Esophagus (tissue), 2 donors: Measurements from ENCODE around the gene SLC43A2. TPM values are rescaled to one million over a fixed set of nuclear protein-coding genes. Genes with fewer than 3 reads are reported as not detected.
A peak's percentile ranks its signal among the peaks of the same experiment; 100 is the strongest.

Source experiments
- H3K27ac ChIP-seq, 2 donors: one replicate each; pipeline ENCODE4 v1.5.1; 2013; ENCODE audit warnings: low read depth in 2 of 2, mild to moderate bottlenecking in 2 of 2, inconsistent platforms in 1 of 2, low read length in 1 of 2, moderate library complexity in 1 of 2
- H3K27me3 ChIP-seq, 2 donors: one replicate each; pipeline ENCODE4 v1.6.1; 2013; ENCODE audit warnings: low read length in 2 of 2, control low read depth in 1 of 2, mild to moderate bottlenecking in 1 of 2; ENCODE audit not compliant: insufficient read depth in 2 of 2, control insufficient read depth in 1 of 2
- H3K36me3 ChIP-seq, 2 donors: one replicate each; pipeline ENCODE4 v1.6.1; 2013; ENCODE audit warnings: low read length in 1 of 2; ENCODE audit not compliant: control insufficient read depth in 2 of 2, insufficient read depth in 2 of 2
- H3K4me1 ChIP-seq, 2 donors: one replicate each; pipeline ENCODE4 v1.6.1; 2013; ENCODE audit warnings: low read length in 1 of 2; ENCODE audit not compliant: control insufficient read depth in 2 of 2, insufficient read depth in 2 of 2
- H3K4me3 ChIP-seq, 2 donors: one replicate each; pipeline ENCODE4 v1.5.1; 2013; ENCODE audit warnings: low read length in 2 of 2, mild to moderate bottlenecking in 2 of 2, low read depth in 1 of 2, moderate library complexity in 1 of 2
- H3K9me3 ChIP-seq, 2 donors: one replicate each; pipeline ENCODE4 v1.6.1; 2013; ENCODE audit warnings: mild to moderate bottlenecking in 2 of 2, low read depth in 1 of 2, low read length in 1 of 2, moderate library complexity in 1 of 2; ENCODE audit not compliant: control insufficient read depth in 2 of 2, insufficient read depth in 1 of 2
- WGBS, 2 donors: extraction: QIAGEN DNeasy Blood & Tissue Kit; methylation state at CpG; one replicate each; pipeline ENCODE4 v1.1.7; 2013; 5-methylcytosine and 5-hydroxymethylcytosine counted together
- polyA plus RNA-seq, 2 donors: library from polyadenylated mRNA; stranded (reverse); fragments of 200-250 nt; gene quantifications; one replicate each; pipeline ENCODE4 v1.2.3, GENCODE V29; 2013
- donor health status: healthy with polysubstance abuse.
- donor health status: Bipolar disorder and iron deficiency.

Gene SLC43A2
- polyA plus RNA-seq, 2 donors, result 2.1 to 2.2 TPM

DNA sequence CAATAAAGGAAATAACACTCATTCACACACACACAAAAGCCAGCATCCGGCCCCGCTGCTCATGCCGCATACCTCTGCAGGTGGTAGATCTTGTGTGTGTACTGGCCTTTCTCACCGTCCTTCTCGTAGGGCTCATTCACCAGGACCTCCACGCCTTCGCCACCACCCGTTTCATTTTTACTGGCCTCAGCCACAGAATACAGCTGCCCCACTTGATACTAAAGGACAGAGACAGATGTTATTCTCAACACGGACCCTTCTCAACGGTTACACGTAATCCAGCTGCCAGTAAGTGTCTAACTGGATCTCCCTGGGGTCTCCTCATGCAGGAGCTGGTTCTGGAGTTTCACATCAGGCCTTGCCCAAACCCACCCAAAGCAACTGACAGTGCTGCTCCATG lies 75.7 kb downstream of the SLC43A2 start:
- H3K27ac ChIP-seq, result no peak overlapping the region
- 88 to 93% methylated on average over 11 of the region's 11 CpGs for WGBS, 2 donors
- no peaks in the 10 kb centered on the region for H3K9me3 ChIP-seq
- no peaks in the 10 kb centered on the region for H3K27me3 ChIP-seq
- peaks cover 6 to 36% of the 10 kb centered on the region in 2 donors for H3K4me1 ChIP-seq
- H3K36me3 ChIP-seq, result peaks cover 12 to 19% of the 10 kb centered on the region in 2 donors
- H3K4me3 ChIP-seq, result no peak overlapping the region

- H3K27ac ChIP-seq, result no peak overlapping the region
- 91 to 93% methylated on average over 12 of the region's 12 CpGs for WGBS, 2 donors
- no peaks in the 10 kb centered on the region for H3K9me3 ChIP-seq
- H3K36me3 ChIP-seq, result peaks cover 12 to 20% of the 10 kb centered on the region in 2 donors
- no peaks in the 10 kb centered on the region for H3K27me3 ChIP-seq
- no peak overlapping the region for H3K4me3 ChIP-seq
- peaks cover 3 to 28% of the 10 kb centered on the region in 2 donors for H3K4me1 ChIP-seq
Observed at GRCh38 chr17:1551741-1552140, 76.9 kb downstream of the SLC43A2 start.

GRCh38 chr17:1548032-1548431 lies 80.6 kb downstream of the SLC43A2 start:
- no peaks in the 10 kb centered on the region for H3K9me3 ChIP-seq
- H3K27ac ChIP-seq, result no peak overlapping the region
- H3K27me3 ChIP-seq, result no peaks in the 10 kb centered on the region
- H3K4me1 ChIP-seq, result peaks cover 0 to 10% of the 10 kb centered on the region in 2 donors
- H3K4me3 ChIP-seq, result no peak overlapping the region
- 94 to 96% methylated on average over 18 of the region's 18 CpGs for WGBS, 2 donors
- H3K36me3 ChIP-seq, result peaks cover 16 to 26% of the 10 kb centered on the region in 2 donors

DNA sequence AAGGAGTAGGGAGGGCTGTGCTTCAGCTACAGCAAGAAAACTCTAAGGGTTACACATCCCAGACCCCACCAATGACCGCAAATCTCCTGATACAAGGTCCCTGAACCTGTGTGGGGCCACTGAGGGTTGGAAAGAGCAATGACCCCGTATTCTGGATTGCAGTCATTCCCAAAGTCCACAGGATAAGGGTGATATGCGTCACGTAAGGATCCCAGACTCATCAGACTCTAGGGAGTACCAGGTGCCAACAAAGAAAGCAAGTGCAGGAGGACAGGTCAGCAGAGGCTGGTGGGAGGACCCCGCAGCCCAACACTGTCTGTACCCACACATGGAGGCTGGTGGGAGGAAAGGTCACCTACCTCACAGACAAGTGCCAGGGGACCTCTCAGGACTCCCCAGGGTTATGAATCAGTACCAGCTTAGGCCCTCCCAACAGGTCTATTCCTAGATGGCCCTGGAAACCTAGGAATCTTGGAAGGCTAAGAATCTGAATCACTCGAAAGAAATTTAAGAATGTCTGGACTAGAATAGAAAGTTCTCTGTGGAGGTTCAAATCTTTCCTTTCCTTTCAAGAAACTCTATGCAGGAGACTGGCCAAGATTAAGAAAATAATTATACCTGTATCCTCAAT lies 82.2 kb downstream of the SLC43A2 start:
- peaks cover 0 to 10% of the 10 kb centered on the region in 2 donors for H3K4me1 ChIP-seq
- no peaks in the 10 kb centered on the region for H3K27me3 ChIP-seq
- WGBS, 2 donors, result 87 to 89% methylated on average over 6 of the region's 6 CpGs
- H3K9me3 ChIP-seq, result no peaks in the 10 kb centered on the region
- H3K27ac ChIP-seq, result peak overlapping the region in 1 of 2 donors; percentile 19
- H3K4me3 ChIP-seq, result no peak overlapping the region
- peaks cover 14 to 29% of the 10 kb centered on the region in 2 donors for H3K36me3 ChIP-seq

DNA sequence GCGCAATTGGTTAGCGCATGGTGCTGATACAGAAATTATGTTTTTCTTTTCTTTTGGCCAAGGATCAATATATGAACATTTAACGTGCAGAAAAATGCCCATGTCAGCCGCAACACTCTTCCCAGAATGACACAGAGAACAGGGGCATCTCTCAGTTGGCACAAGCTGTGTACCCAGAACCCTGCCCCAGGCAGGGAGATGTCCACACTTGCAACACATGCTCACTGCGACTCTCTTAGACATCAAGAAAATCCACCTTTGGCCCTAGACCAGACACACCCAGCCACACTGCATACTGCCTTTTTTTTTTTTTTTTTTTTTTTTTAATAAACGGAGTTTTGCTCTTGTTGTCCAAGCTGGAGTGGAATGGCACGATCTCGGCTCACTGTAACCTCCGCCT lies 83.0 kb downstream of the SLC43A2 start:
- no peaks in the 10 kb centered on the region for H3K27me3 ChIP-seq
- peaks cover 14 to 24% of the 10 kb centered on the region in 2 donors for H3K36me3 ChIP-seq
- H3K9me3 ChIP-seq, result no peaks in the 10 kb centered on the region
- 58 to 63% methylated on average over 9 of the region's 9 CpGs for WGBS, 2 donors
- H3K4me3 ChIP-seq, result no peak overlapping the region
- H3K27ac ChIP-seq, result no peak overlapping the region
- peaks cover 0 to 8% of the 10 kb centered on the region in 2 donors for H3K4me1 ChIP-seq

- H3K36me3 ChIP-seq, result peaks cover 7 to 26% of the 10 kb centered on the region in 2 donors
- H3K27me3 ChIP-seq, result no peaks in the 10 kb centered on the region
- 81 to 87% methylated on average over 8 of the region's 8 CpGs for WGBS, 2 donors
- H3K9me3 ChIP-seq, result no peaks in the 10 kb centered on the region
- H3K27ac ChIP-seq, result no peak overlapping the region
- peaks cover 0 to 3% of the 10 kb centered on the region in 2 donors for H3K4me1 ChIP-seq
- H3K4me3 ChIP-seq, result no peak overlapping the region
Observed at GRCh38 chr17:1542316-1542715, 86.3 kb downstream of the SLC43A2 start.

DNA sequence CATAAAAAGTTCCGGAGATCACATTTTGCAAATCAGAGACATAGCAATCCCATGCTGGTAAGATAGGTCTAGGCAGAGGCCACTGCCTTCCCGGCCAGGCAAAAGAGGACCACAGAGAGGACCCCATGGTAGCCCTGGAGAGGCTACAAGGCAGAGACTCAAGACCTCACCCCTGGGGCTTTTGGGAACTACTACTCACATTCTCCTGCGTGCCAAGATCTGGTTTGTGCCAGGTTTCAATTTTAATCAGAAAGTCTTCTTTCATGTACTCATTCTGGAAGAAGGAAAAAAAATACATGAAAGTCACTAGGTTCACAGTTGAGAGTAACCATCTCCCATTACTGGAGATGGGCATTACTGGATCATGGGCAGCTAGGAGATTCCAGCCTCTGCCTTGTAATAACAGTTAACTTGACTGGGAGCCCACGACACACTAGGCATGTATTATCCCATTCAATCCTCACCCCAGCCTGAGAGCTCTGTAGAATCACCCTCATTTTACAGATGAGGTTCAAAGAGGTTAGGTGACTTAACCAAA lies 87.2 kb downstream of the SLC43A2 start:
- WGBS, 2 donors, result 90 to 91% methylated on average over 4 of the region's 4 CpGs
- Histone ChIP-seq H3K36me3 (peaks cover 7 to 26% of the 10 kb centered on the region in 2 donors), H3K4me3 (no peak overlapping the region), H3K4me1 (peaks cover 0 to 3% of the 10 kb centered on the region in 2 donors), H3K9me3 (no peaks in the 10 kb centered on the region), H3K27ac (no peak overlapping the region), H3K27me3 (no peaks in the 10 kb centered on the region)

DNA sequence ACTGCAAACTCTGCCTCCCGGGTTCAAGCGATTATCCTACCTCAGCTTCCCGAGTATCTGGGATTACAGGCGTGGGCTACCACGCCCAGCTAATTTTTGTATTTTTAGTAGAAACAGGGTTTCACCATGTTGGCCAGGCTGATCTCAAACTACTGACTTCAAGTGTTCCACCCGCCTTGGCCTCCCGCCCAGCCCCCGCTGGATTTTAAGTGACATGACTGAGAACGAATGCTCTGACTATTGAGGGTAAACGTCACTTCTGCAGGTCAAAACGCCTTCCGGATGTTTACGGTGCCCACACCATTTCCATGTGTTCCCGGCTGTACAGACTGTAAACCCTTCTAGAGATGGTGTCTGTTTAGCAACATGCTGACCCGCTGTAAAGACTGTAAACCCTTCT lies 88.8 kb downstream of the SLC43A2 start:
- Histone ChIP-seq H3K9me3 (no peaks in the 10 kb centered on the region), H3K27me3 (no peaks in the 10 kb centered on the region)
- WGBS, 2 donors, result 88 to 94% methylated on average over 15 of the region's 15 CpGs

DNA sequence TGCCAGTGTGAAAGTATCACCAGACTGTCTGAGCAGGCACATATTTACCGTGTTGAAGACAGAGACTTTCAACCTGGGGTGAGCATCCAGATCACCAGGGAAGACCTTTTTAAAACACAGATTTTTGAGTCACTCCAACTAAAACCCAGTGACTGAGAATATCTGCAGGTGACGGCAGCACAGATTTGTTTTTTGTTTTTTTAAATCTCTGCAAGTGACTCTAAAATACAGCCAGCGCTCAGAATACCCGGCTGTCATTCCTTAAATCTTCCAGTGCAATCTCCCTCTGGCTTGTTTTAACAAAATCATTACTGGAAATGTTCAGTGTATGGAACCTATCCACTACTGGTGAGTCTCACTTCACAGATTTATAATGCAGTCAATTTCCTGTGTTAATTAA lies 92.9 kb downstream of the SLC43A2 start:
- WGBS, 2 donors, result 86 to 90% methylated on average over 4 of the region's 4 CpGs
- peaks cover 6 to 35% of the 10 kb centered on the region in 2 donors for H3K36me3 ChIP-seq

More for the DNA sequence above, 88.8 kb downstream of the SLC43A2 start:
- H3K4me3 ChIP-seq, result no peak overlapping the region
- no peak overlapping the region for H3K27ac ChIP-seq
- H3K36me3 ChIP-seq, result peaks cover 13 to 28% of the 10 kb centered on the region in 2 donors
- H3K4me1 ChIP-seq, result no peaks in the 10 kb centered on the region

More for the DNA sequence above, 92.9 kb downstream of the SLC43A2 start:
- Histone ChIP-seq H3K4me3 (no peak overlapping the region), H3K27me3 (no peaks in the 10 kb centered on the region), H3K9me3 (no peaks in the 10 kb centered on the region), H3K4me1 (no peaks in the 10 kb centered on the region), H3K27ac (no peak overlapping the region)
